Peyer's patch (tissue), 4 donors: Measurements from ENCODE around the gene PAX9. TPM values are rescaled to one million over a fixed set of nuclear protein-coding genes. Genes with fewer than 3 reads are reported as not detected.

Experiments
- DNase-seq, 3 donors: peaks; one replicate each; pipeline ENCODE4 v3.0.0-alpha.2; 2017 to 2019
- H3K27ac ChIP-seq, 4 donors: fragments of 200-600 bp; sonication (generic); one replicate each; pipeline ENCODE4 v1.5.1; 2016 to 2019
- H3K27me3 ChIP-seq, 2 donors: fragments of 200-600 bp; sonication (generic); one replicate each; pipeline ENCODE4 v1.5.1; 2019
- H3K36me3 ChIP-seq, 3 donors: fragments of 200-600 bp; sonication (generic); one replicate each; pipeline ENCODE4 v1.5.1; 2016 to 2019
- H3K4me1 ChIP-seq, 4 donors: fragments of 200-600 bp; sonication (generic); one replicate each; pipeline ENCODE4 v1.5.1; 2016 to 2019
- H3K4me3 ChIP-seq, 4 donors: fragments of 200-600 bp; sonication (generic); 1 replicate in 3 of 4; 2 replicates in 1 of 4; pipeline ENCODE4 v1.5.1; 2016 to 2019; ENCODE audit warnings: mild to moderate bottlenecking in 1 of 4
- H3K9me3 ChIP-seq, 4 donors: fragments of 200-600 bp; sonication (generic); one replicate each; pipeline ENCODE4 v1.5.1; 2016 to 2019; ENCODE audit warnings: mild to moderate bottlenecking in 1 of 4
- POLR2A ChIP-seq, 2 donors: fragments of 450-650 bp; IDR thresholded peaks; one replicate each; pipeline ENCODE4 v1.5.1; 2017; ENCODE audit warnings: antibody characterized with exemption in 2 of 2, mild to moderate bottlenecking in 2 of 2, moderate library complexity in 2 of 2
- total RNA-seq, 4 donors: library from RNA; depleted of rRNA; stranded (reverse); fragments of >200 nt; gene quantifications; one replicate each; pipeline ENCODE4 v1.1.0, GENCODE V29; 2016
- TF ChIP-seq, protein P1 (sequence below), 6 experiments: fragments of 450-650 bp in 4 of 6; fragments of 200-600 bp in 2 of 6; sonication (generic) in 1 of 6; IDR thresholded peaks; one replicate each; pipeline ENCODE4 v1.5.1; 2017 to 2019; ENCODE audit warnings: antibody characterized with exemption in 6 of 6, mild to moderate bottlenecking in 3 of 6, moderate library complexity in 1 of 6

The PAX9 gene
- total RNA-seq, 4 donors from 2014 or later: not detected

DNA sequence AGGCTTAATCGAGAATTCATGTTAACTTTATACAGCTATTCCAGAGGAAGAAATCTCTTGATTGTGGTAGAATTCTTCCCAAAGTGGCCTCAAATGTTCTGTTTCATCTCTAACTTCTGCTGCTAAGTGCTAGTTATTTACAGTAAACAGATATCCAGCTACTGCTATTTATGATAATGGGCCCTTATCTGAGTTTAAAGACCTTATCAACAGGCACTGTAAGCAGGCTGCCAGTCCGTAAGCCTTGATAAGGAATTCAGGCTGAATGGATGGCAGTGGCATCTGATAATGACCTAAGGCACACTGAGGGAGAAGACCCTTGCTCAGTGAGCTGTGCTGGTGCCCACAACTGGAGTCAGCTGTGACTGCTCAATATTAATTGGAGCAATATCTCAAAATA, 59.0 kb downstream of the PAX9 start:
- Histone ChIP-seq H3K9me3 (no peaks in the 10 kb centered on the region), H3K27me3 (no peaks in the 10 kb centered on the region), H3K4me3 (no peak overlapping the region), H3K4me1 (no peaks in the 10 kb centered on the region), H3K36me3 (no peaks in the 10 kb centered on the region), H3K27ac (no peak overlapping the region)
- DNase-seq: no peak
- TF ChIP-seq, protein P1, sequence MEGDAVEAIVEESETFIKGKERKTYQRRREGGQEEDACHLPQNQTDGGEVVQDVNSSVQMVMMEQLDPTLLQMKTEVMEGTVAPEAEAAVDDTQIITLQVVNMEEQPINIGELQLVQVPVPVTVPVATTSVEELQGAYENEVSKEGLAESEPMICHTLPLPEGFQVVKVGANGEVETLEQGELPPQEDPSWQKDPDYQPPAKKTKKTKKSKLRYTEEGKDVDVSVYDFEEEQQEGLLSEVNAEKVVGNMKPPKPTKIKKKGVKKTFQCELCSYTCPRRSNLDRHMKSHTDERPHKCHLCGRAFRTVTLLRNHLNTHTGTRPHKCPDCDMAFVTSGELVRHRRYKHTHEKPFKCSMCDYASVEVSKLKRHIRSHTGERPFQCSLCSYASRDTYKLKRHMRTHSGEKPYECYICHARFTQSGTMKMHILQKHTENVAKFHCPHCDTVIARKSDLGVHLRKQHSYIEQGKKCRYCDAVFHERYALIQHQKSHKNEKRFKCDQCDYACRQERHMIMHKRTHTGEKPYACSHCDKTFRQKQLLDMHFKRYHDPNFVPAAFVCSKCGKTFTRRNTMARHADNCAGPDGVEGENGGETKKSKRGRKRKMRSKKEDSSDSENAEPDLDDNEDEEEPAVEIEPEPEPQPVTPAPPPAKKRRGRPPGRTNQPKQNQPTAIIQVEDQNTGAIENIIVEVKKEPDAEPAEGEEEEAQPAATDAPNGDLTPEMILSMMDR (IDR thresholded peaks at IDR 0.05): no peak
- no peak for TF ChIP-seq POLR2A (IDR thresholded peaks at IDR 0.05)

- no peak for DNase-seq
- no peaks in the 10 kb centered on the region for H3K4me1 ChIP-seq
- no peaks in the 10 kb centered on the region for H3K9me3 ChIP-seq
- no peak for TF ChIP-seq POLR2A (IDR thresholded peaks at IDR 0.05)
- TF ChIP-seq, protein P1 (IDR thresholded peaks at IDR 0.05): no peak
- H3K27me3 ChIP-seq: no peaks in the 10 kb centered on the region
- no peaks in the 10 kb centered on the region for H3K36me3 ChIP-seq
- H3K4me3 ChIP-seq: no peak overlapping the region
- no peak overlapping the region for H3K27ac ChIP-seq
Measured at GRCh38 chr14:36721877-36722276, 60.2 kb downstream of the PAX9 start.

- Histone ChIP-seq H3K36me3 (no peaks in the 10 kb centered on the region), H3K27ac (no peak overlapping the region), H3K27me3 (no peaks in the 10 kb centered on the region), H3K9me3 (no peaks in the 10 kb centered on the region), H3K4me1 (no peaks in the 10 kb centered on the region), H3K4me3 (no peak overlapping the region)
- DNase-seq: no peak
- TF ChIP-seq, protein P1 (IDR thresholded peaks at IDR 0.05): no peak
- TF ChIP-seq POLR2A (IDR thresholded peaks at IDR 0.05): no peak
Measured at GRCh38 chr14:36723530-36723929, 61.9 kb downstream of the PAX9 start.

GRCh38 chr14:36724162-36724561, 62.5 kb downstream of the PAX9 start:
- H3K27me3 ChIP-seq: no peaks in the 10 kb centered on the region
- H3K36me3 ChIP-seq: no peaks in the 10 kb centered on the region
- no peak for TF ChIP-seq POLR2A (IDR thresholded peaks at IDR 0.05)
- TF ChIP-seq, protein P1 (IDR thresholded peaks at IDR 0.05): no peak
- no peak overlapping the region for H3K4me3 ChIP-seq
- no peaks in the 10 kb centered on the region for H3K4me1 ChIP-seq
- no peak for DNase-seq
- H3K27ac ChIP-seq: no peak overlapping the region
- H3K9me3 ChIP-seq: no peaks in the 10 kb centered on the region

GRCh38 chr14:36726128-36726527, 64.5 kb downstream of the PAX9 start:
- H3K27ac ChIP-seq: no peak overlapping the region
- no peak overlapping the region for H3K4me3 ChIP-seq
- H3K36me3 ChIP-seq: no peaks in the 10 kb centered on the region
- no peak for TF ChIP-seq POLR2A (IDR thresholded peaks at IDR 0.05)
- TF ChIP-seq, protein P1 (IDR thresholded peaks at IDR 0.05): no peak
- no peak for DNase-seq
- no peaks in the 10 kb centered on the region for H3K4me1 ChIP-seq
- H3K27me3 ChIP-seq: no peaks in the 10 kb centered on the region
- no peaks in the 10 kb centered on the region for H3K9me3 ChIP-seq

Other genes starting within 250 kb of the PAX9 start
- not detected for gene NKX2-1, start 141.6 kb upstream of the PAX9 start, total RNA-seq
- not detected for gene NKX2-8, start 79.2 kb upstream of the PAX9 start, total RNA-seq